AG04450 (cell line): ENCODE measurements around the gene FHL2. TPM values are rescaled to one million over a fixed set of nuclear protein-coding genes. Genes with fewer than 3 reads are reported as not detected.
A peak's percentile ranks its signal among the peaks of the same experiment; 100 is the strongest.

Experiments
- CTCF ChIA-PET: fragments of 300-600, 350-600 bp; formaldehyde crosslinking; extraction: SDS; loops from one replicate; lab custom pipeline; 2022; ENCODE audit warnings: antibody characterized with exemption, inconsistent platforms; lab: Charles Lee
- POLR2A ChIA-PET: fragments of 350-600 bp; formaldehyde crosslinking; extraction: SDS; loops from one replicate; lab custom pipeline; 2021; ENCODE audit warnings: antibody characterized with exemption, inconsistent platforms; lab: Yijun Ruan, JAX
- DNase-seq: peaks from one replicate; pipeline ENCODE4 v3.0.0-alpha.2; 2011; ENCODE audit warnings: low read depth, low spot score
- H3K27ac ChIP-seq: one replicate; pipeline ENCODE4 v1.5.1; 2012; ENCODE audit warnings: low read depth, low read length, control low read depth
- H3K27me3 ChIP-seq: one replicate; pipeline ENCODE4 v1.6.0; 2012; ENCODE audit warnings: low read length; ENCODE audit not compliant: control insufficient read depth, insufficient read depth
- H3K4me3 ChIP-seq: 2 replicates; pipeline ENCODE4 v1.5.1; 2011; ENCODE audit warnings: mild to moderate bottlenecking, low read depth, low read length, control low read depth
- H3K9me3 ChIP-seq: 2 replicates; pipeline ENCODE4 v1.5.1; 2012; ENCODE audit warnings: low read length; ENCODE audit not compliant: control insufficient read depth, insufficient read depth
- polyA plus RNA-seq: library from polyadenylated mRNA; depleted of rRNA; stranded (reverse); fragments of >200 nt; gene quantifications from 2 replicates; pipeline ENCODE4 v1.2.3, GENCODE V29; 2011
- TF ChIP-seq, protein P1 (sequence below): IDR thresholded peaks from 2 replicates; pipeline ENCODE4 v1.5.1; 2011; ENCODE audit warnings: low read depth, low read length, control low read depth, inconsistent platforms

The FHL2 gene
- polyA plus RNA-seq, 1 experiment, result 497 TPM

GRCh38 chr2:105438104-105438929, 39.5 kb upstream of the FHL2 start:
- POLR2A ChIA-PET, result interaction anchor here (0.6 to 2.3 kb wide), 12 partner anchors 11 to 375 kb away, joined by 3 to 11 read pairs (median 5); partner anchors contain the start of gene FHL2

GRCh38 chr2:105437708-105438103, 38.9 kb upstream of the FHL2 start:
- Histone ChIP-seq H3K27me3 (no peaks in the 10 kb centered on the region), H3K4me3 (no peak overlapping the region), H3K9me3 (no peaks in the 10 kb centered on the region), H3K27ac (peak overlapping the region; percentile 89)
- CTCF ChIA-PET, result no interaction called here
- TF ChIP-seq, protein P1, sequence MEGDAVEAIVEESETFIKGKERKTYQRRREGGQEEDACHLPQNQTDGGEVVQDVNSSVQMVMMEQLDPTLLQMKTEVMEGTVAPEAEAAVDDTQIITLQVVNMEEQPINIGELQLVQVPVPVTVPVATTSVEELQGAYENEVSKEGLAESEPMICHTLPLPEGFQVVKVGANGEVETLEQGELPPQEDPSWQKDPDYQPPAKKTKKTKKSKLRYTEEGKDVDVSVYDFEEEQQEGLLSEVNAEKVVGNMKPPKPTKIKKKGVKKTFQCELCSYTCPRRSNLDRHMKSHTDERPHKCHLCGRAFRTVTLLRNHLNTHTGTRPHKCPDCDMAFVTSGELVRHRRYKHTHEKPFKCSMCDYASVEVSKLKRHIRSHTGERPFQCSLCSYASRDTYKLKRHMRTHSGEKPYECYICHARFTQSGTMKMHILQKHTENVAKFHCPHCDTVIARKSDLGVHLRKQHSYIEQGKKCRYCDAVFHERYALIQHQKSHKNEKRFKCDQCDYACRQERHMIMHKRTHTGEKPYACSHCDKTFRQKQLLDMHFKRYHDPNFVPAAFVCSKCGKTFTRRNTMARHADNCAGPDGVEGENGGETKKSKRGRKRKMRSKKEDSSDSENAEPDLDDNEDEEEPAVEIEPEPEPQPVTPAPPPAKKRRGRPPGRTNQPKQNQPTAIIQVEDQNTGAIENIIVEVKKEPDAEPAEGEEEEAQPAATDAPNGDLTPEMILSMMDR, result no peak
- DNase-seq, result peak; percentile 77
- POLR2A ChIA-PET, result interaction anchor here (0.6 to 2.3 kb wide), 13 partner anchors 10 to 375 kb away, joined by 3 to 11 read pairs (median 5); partner anchors contain the start of gene FHL2

More at GRCh38 chr2:105438104-105438929, 39.5 kb upstream of the FHL2 start:
- CTCF ChIA-PET, result interaction anchor here (0.6 to 1.5 kb wide), 2 partner anchors 40 to 83 kb away, joined by 4 to 11 read pairs; partner anchors contain the start of gene FHL2
- Histone ChIP-seq H3K27ac (peak overlapping the region; percentile 89), H3K27me3 (no peaks in the 10 kb centered on the region), H3K4me3 (peak overlapping the region; percentile 36), H3K9me3 (no peaks in the 10 kb centered on the region)
- TF ChIP-seq, protein P1, result no peak
- no peak for DNase-seq

DNA sequence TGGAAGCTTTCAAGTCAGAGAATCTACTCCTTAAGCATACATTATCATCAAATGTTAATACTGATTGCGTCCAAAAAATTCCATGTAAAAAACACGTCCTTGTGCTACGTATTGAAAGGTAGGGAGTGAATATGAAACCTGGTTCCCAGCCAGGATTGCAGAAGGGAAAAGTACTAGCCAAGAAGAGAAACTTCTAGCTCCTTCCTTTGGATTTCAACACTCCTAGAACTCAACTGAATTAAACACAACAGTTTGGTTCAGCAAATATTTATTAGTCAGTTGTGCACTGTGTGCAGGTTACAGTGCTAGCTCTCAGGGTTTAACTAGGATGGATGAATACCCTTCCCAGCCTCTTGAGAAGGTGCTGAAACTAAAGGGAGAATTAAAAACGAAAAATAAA, 33.9 kb upstream of the FHL2 start:
- TF ChIP-seq, protein P1, result no peak
- H3K9me3 ChIP-seq, result peaks cover 2% of the 10 kb centered on the region; the same call in 1 of the 2 replicates
- POLR2A ChIA-PET, result no interaction called here
- DNase-seq, result no peak
- no peak overlapping the region for H3K4me3 ChIP-seq
- CTCF ChIA-PET, result interaction anchor here (0.7 to 1.0 kb wide), 2 partner anchors 63 to 88 kb away, joined by 3 read pairs; no protein-coding TSS in a partner anchor
- no peak overlapping the region for H3K27ac ChIP-seq
- peaks cover 6% of the 10 kb centered on the region for H3K27me3 ChIP-seq

- no peak for DNase-seq
- CTCF ChIA-PET, result interaction anchor here (1.8 kb wide), 1 partner anchor 28 kb away, joined by 6 read pairs; no protein-coding TSS in a partner anchor
Measured at GRCh38 chr2:105432044-105432399, 33.2 kb upstream of the FHL2 start.

More at GRCh38 chr2:105432044-105432399, 33.2 kb upstream of the FHL2 start:
- Histone ChIP-seq H3K4me3 (no peak overlapping the region), H3K27ac (no peak overlapping the region), H3K9me3 (peaks cover 2% of the 10 kb centered on the region; the same call in 1 of the 2 replicates), H3K27me3 (peaks cover 6% of the 10 kb centered on the region)
- TF ChIP-seq, protein P1, result no peak
- POLR2A ChIA-PET, result no interaction called here
